K562 (cell line): Measurements from ENCODE around the gene TPO. TPM values are rescaled to one million over a fixed set of nuclear protein-coding genes. Genes with fewer than 3 reads are reported as not detected.

Source experiments
- ATAC-seq: fragments of 200-7000 bp; cut with Tn5 transposase; 3 replicates; pipeline ENCODE4 v1.9.1; 2020; ENCODE audit warnings: moderate library complexity
- BruUV-seq: library from RNA; stranded (reverse); fragments of 400-500 nt; replicated peaks from 2 replicates; lab custom pipeline; 2021; lab: Mats Ljungman, UMichigan
- CTCF ChIA-PET: fragments of 300-600 bp; formaldehyde crosslinking; extraction: SDS; loops from one replicate; lab custom pipeline; 2021; ENCODE audit warnings: low intra/inter-chr PET ratio; lab: Yijun Ruan, JAX
- POLR2A ChIA-PET: fragments of 300-600, 350-650 bp; sonication (Branson Sonifier 250); formaldehyde crosslinking; extraction: SDS; loops from one replicate; lab custom pipeline; 2021; ENCODE audit warnings: antibody characterized with exemption, inconsistent platforms; lab: Yijun Ruan, JAX
- DNase-seq, 4 experiments: peaks; one replicate each; pipeline versions ENCODE4 v3.0.0 to v3.0.0-alpha.2; 2011 to 2018; ENCODE audit warnings: low spot score in 3 of 4, mixed read lengths in 3 of 4; ENCODE audit errors: extremely low read depth in 1 of 4
- FAIRE-seq: peaks from 2 replicates; lab custom pipeline; 2011; peaks lifted over from hg19 to GRCh38; lab: Jason Lieb, UNC
- H2AFZ ChIP-seq: 2 replicates; pipeline ENCODE4 v1.6.0; 2011; ENCODE audit warnings: low read depth, low read length, control low read depth, inconsistent platforms
- H3K27ac ChIP-seq: fragments of 200-600 bp; 3 replicates; pipeline ENCODE4 v1.8.0; 2011; ENCODE audit warnings: low read depth, mild to moderate bottlenecking, control low read depth, inconsistent platforms, low read length, moderate library complexity, mixed read lengths; ENCODE audit errors: extremely low read depth
- H3K27me3 ChIP-seq, 2 experiments: fragments of 300-600 bp in 1 of 2; 2 replicates in 1 of 2; 3 replicates in 1 of 2; pipeline versions ENCODE4 v1.6.0 to v1.8.0; 2011; ENCODE audit warnings: inconsistent platforms in 2 of 2, low read length in 2 of 2, mild to moderate bottlenecking in 1 of 2, mixed read lengths in 1 of 2, moderate library complexity in 1 of 2; ENCODE audit not compliant: control insufficient read depth in 2 of 2, insufficient read depth in 2 of 2
- H3K36me3 ChIP-seq: fragments of 300-600 bp; 3 replicates; pipeline ENCODE4 v1.8.0; 2011; ENCODE audit warnings: mild to moderate bottlenecking, low read length, inconsistent platforms; ENCODE audit not compliant: control insufficient read depth, insufficient read depth
- H3K4me1 ChIP-seq, 2 experiments: fragments of 200-600 bp in 1 of 2; replicated peaks in 1 of 2; 2 replicates in 1 of 2; 3 replicates in 1 of 2; pipeline versions ENCODE4 v1.5.1 to v1.8.0; 2011; ENCODE audit warnings: inconsistent platforms in 2 of 2, low read length in 2 of 2, mild to moderate bottlenecking in 1 of 2, mixed read lengths in 1 of 2, moderate library complexity in 1 of 2; ENCODE audit not compliant: control insufficient read depth in 2 of 2, insufficient read depth in 2 of 2
- H3K4me2 ChIP-seq: 2 replicates; pipeline ENCODE4 v1.6.1; 2011; ENCODE audit warnings: low read length, control low read depth, inconsistent platforms, mixed read lengths; ENCODE audit not compliant: insufficient read depth
- H3K4me3 ChIP-seq: fragments of 200-600 bp; sonication (generic), shearing (Covaris generic); 2 replicates; pipeline ENCODE4 v1.5.1; 2016; ENCODE audit warnings: control low read depth, inconsistent platforms
- H3K79me2 ChIP-seq: fragments of 200-600 bp; 3 replicates; pipeline ENCODE4 v1.8.0; 2011; ENCODE audit warnings: low read length, inconsistent platforms; ENCODE audit not compliant: control insufficient read depth, insufficient read depth
- H3K9ac ChIP-seq, 2 experiments: 2 replicates each; pipeline versions ENCODE4 v1.6.0 to v1.6.1; 2011; ENCODE audit warnings: low read depth in 2 of 2, low read length in 2 of 2, control low read depth in 1 of 2, inconsistent platforms in 1 of 2, mild to moderate bottlenecking in 1 of 2, mixed read lengths in 1 of 2; ENCODE audit not compliant: insufficient read depth in 1 of 2
- H3K9me1 ChIP-seq: one replicate; pipeline ENCODE4 v1.6.0; 2011; ENCODE audit warnings: inconsistent platforms, mild to moderate bottlenecking, low read length, moderate library complexity; ENCODE audit not compliant: control insufficient read depth, insufficient read depth
- H3K9me3 ChIP-seq: replicated peaks from 2 replicates; pipeline ENCODE4 v1.5.1; 2011; ENCODE audit warnings: low read depth, low read length, inconsistent platforms; ENCODE audit not compliant: control insufficient read depth, insufficient read depth
- H4K20me1 ChIP-seq: replicated peaks from 2 replicates; pipeline ENCODE4 v1.6.1; 2011; ENCODE audit warnings: low read length, inconsistent platforms, mixed read lengths; ENCODE audit not compliant: control insufficient read depth, insufficient read depth
- ESRRA ChIP-seq: fragments of 450-650 bp; IDR thresholded peaks from 2 replicates; pipeline ENCODE4 v1.6.1; 2014; ENCODE audit warnings: low read depth, mild to moderate bottlenecking, moderate library complexity, borderline replicate concordance
- FOXO4 ChIP-seq: fragments of 450-650 bp; formaldehyde crosslinking; IDR thresholded peaks from 2 replicates; pipeline ENCODE4 v1.4.0; 2020; ENCODE audit warnings: mild to moderate bottlenecking, moderate library complexity
- HDAC8 ChIP-seq: fragments of 450-650 bp; IDR thresholded peaks from 2 replicates; pipeline ENCODE4 v1.6.1; 2016; ENCODE audit warnings: mild to moderate bottlenecking, missing genetic modification characterization, moderate library complexity, missing compliant biosample characterization
- HNRNPLL ChIP-seq: fragments of 200-400 bp; formaldehyde crosslinking; IDR thresholded peaks from 2 replicates; pipeline ENCODE4 v1.6.1; 2017; ENCODE audit warnings: low read length, low read depth, mild to moderate bottlenecking; ENCODE audit not compliant: poor library complexity, severe bottlenecking
- NR1H2 ChIP-seq: sonication (generic); formaldehyde crosslinking; IDR thresholded peaks from 2 replicates; pipeline ENCODE4 v1.4.0; 2020; ENCODE audit warnings: mild to moderate bottlenecking, missing genetic modification reagents
- POLR3A ChIP-seq: IDR thresholded peaks from 2 replicates; pipeline ENCODE4 v1.6.1; 2011; ENCODE audit warnings: borderline replicate concordance, mild to moderate bottlenecking, moderate library complexity; ENCODE audit not compliant: insufficient read length, insufficient read depth; ENCODE audit errors: extremely low read depth
- RBM25 ChIP-seq: fragments of 200-400 bp; formaldehyde crosslinking; IDR thresholded peaks from 2 replicates; pipeline ENCODE4 v1.6.1; 2018; ENCODE audit warnings: low read length, low read depth, moderate library complexity; ENCODE audit not compliant: severe bottlenecking
- TBL1XR1 ChIP-seq, 2 experiments: IDR thresholded peaks; 2 replicates each; pipeline ENCODE4 v1.6.1; 2012; ENCODE audit warnings: improper control_type of control experiment in 2 of 2, low read length in 2 of 2, mild to moderate bottlenecking in 1 of 2
- ZFX ChIP-seq: sonication (generic); formaldehyde crosslinking; IDR thresholded peaks from 2 replicates; pipeline ENCODE4 v1.8.0; 2022; ENCODE audit warnings: mild to moderate bottlenecking, missing genetic modification reagents, moderate library complexity
- ZNF407 ChIP-seq: fragments of 450-650 bp; IDR thresholded peaks from 2 replicates; pipeline ENCODE4 v1.6.1; 2016; ENCODE audit warnings: low read depth
- ZNF41 ChIP-seq: fragments of 250-450 bp; sonication (Bioruptor Pico); conservative IDR thresholded peaks from 2 replicates; pipeline ENCODE4 v1.4.0; 2020; ENCODE audit warnings: mild to moderate bottlenecking
- WGBS: fragments of 100-300 bp; shearing (Covaris generic); methylation state at CpG from one replicate; pipeline ENCODE4 v1.1.6; 2016; ENCODE audit warnings: low coverage, mixed read lengths; ENCODE audit not compliant: insufficient coverage; ENCODE audit errors: missing lambda C conversion rate; 5-methylcytosine and 5-hydroxymethylcytosine counted together
- in situ Hi-C: fragments of 300-500 bp; cut with MboI; formaldehyde crosslinking; loops from 4 replicates; pipeline ENCODE4 v1.15.0; 2018; ENCODE audit warnings: inconsistent platforms, mixed read lengths
- intact Hi-C: fragments of 100-400 bp; cut with micrococcal nuclease; formaldehyde crosslinking; loops from 2 replicates; pipeline ENCODE4 v1.14.2; 2022
- polyA plus RNA-seq, 8 experiments: library from polyadenylated mRNA; depleted of rRNA in 4 of 8; stranded (reverse) in 5 of 8; unstranded in 3 of 8; fragments of >200 nt; fragmentation: Nextera tagmentation in 2 of 8; fragmentation: Illumina TruSeq in 1 of 8; extraction: Ambion mirVana in 2 of 8; extraction: Trizol in 1 of 8; gene quantifications; 2 replicates each; pipeline versions ENCODE4 v1.2.1 to v1.2.3, GENCODE V29; 2011 to 2014; ENCODE audit warnings: inconsistent platforms in 1 of 8, missing spikeins in 1 of 8
- total RNA-seq, 7 experiments: library from RNA; depleted of rRNA in 6 of 7; stranded (reverse); fragments of >200 nt in 6 of 7; fragmentation: Illumina TruSeq in 2 of 7; extraction: Trizol in 2 of 7; gene quantifications; 2 replicates each; pipeline versions ENCODE4 v1.2.1 to v1.2.3, GENCODE V29; 2011 to 2021; ENCODE audit warnings: low replicate concordance in 1 of 7
- TF ChIP-seq, protein P1 (sequence below): fragments of 450-650 bp; formaldehyde crosslinking; IDR thresholded peaks from 2 replicates; pipeline ENCODE4 v1.4.0; 2020; ENCODE audit warnings: mild to moderate bottlenecking

Gene TPO
- total and polyA plus RNA-seq, 9 of the 15 experiments (the other 6 are each of a cell fraction or from before 2014, with no cell fraction given), result not detected

GRCh38 chr2:1539441-1539840, 126.2 kb downstream of the TPO start:
- in situ Hi-C loops, result loop anchor here (25.0 kb wide), 1 partner anchor 827 kb away; no protein-coding TSS in a partner anchor
- Histone ChIP-seq H3K9ac (no peak overlapping the region), H3K4me1 (no peaks in the 10 kb centered on the region), H2AFZ (no peak overlapping the region), H3K4me2 (no peak overlapping the region), H3K9me1 (no peaks in the 10 kb centered on the region), H3K36me3 (no peaks in the 10 kb centered on the region), H3K9me3 (no peaks in the 10 kb centered on the region), H3K4me3 (no peak overlapping the region), H3K27ac (no peak overlapping the region), H4K20me1 (no peaks in the 10 kb centered on the region), H3K79me2 (no peaks in the 10 kb centered on the region), H3K27me3 (peaks cover 2 to 37% of the 10 kb centered on the region in 2 experiments; a peak in 3 of 5 replicates)
- DNase-seq, result no peak
- ChIA-PET CTCF (no interaction called here), POLR2A (interaction anchor here (1.1 kb wide), 1 partner anchor 21 kb away, joined by 3 read pairs; no protein-coding TSS in a partner anchor)
- BruUV-seq, result no TSS peak
- intact Hi-C loops, result no loop called here
- no peak for ATAC-seq
- 0% methylated on average over 13 of the region's 19 CpGs for WGBS
- FAIRE-seq, result no peak
- TF ChIP-seq HNRNPLL, result no peak
- no peak for TF ChIP-seq RBM25
- TF ChIP-seq ZNF41 (CRISPR knock-in tag), result no peak
- no peak for TF ChIP-seq NR1H2 (CRISPR knock-in tag)
- TF ChIP-seq POLR3A, result no peak
- TF ChIP-seq HDAC8 (tag), result no peak
- TF ChIP-seq TBL1XR1 (IDR thresholded peaks at IDR 0.05; ENCODE audit: low read length in 2 of 2), result no peak
- TF ChIP-seq FOXO4 (CRISPR knock-in tag), result no peak
- no peak for TF ChIP-seq ZFX
- no peak for TF ChIP-seq ESRRA
- TF ChIP-seq ZNF407, result no peak
- TF ChIP-seq, protein P1, sequence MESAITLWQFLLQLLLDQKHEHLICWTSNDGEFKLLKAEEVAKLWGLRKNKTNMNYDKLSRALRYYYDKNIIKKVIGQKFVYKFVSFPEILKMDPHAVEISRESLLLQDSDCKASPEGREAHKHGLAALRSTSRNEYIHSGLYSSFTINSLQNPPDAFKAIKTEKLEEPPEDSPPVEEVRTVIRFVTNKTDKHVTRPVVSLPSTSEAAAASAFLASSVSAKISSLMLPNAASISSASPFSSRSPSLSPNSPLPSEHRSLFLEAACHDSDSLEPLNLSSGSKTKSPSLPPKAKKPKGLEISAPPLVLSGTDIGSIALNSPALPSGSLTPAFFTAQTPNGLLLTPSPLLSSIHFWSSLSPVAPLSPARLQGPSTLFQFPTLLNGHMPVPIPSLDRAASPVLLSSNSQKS (CRISPR knock-in tag), result no peak
